HCT116 (cell line): ENCODE measurements around the gene LRP1B. TPM values are rescaled to one million over a fixed set of nuclear protein-coding genes. Genes with fewer than 3 reads are reported as not detected.

ENCODE experiments used
- ATAC-seq: fragments of 200-7000 bp; cut with Tn5 transposase; 2 replicates; pipeline ENCODE4 v1.9.1; 2020; ENCODE audit warnings: mild to moderate bottlenecking, moderate library complexity
- BruUV-seq: library from RNA; stranded (reverse); fragments of 400-500 nt; replicated peaks from 2 replicates; lab custom pipeline; 2021; lab: Mats Ljungman, UMichigan
- CTCF ChIA-PET: fragments of 300-600 bp; sonication (Branson Sonifier 250); formaldehyde crosslinking; loops from one replicate; lab custom pipeline; 2021; ENCODE audit warnings: antibody characterized with exemption; lab: Charles Lee
- POLR2A ChIA-PET: fragments of 300-600, 350-600 bp; sonication (Branson Sonifier 250); formaldehyde crosslinking; loops from one replicate; lab custom pipeline; 2021; ENCODE audit warnings: antibody characterized with exemption; lab: Charles Lee
- RAD21 ChIA-PET, 2 experiments: fragments of 300-600 bp; sonication (Branson Sonifier 250); formaldehyde crosslinking; loops; one replicate each; lab custom pipeline; 2023; ENCODE audit warnings: low total read pairs in 2 of 2; ENCODE audit not compliant: uncharacterized antibody in 2 of 2, unreplicated experiment in 2 of 2, low non-redundant PET in 1 of 2; lab: Charles Lee
- DNase-seq: peaks from one replicate; pipeline ENCODE4 v3.0.0-alpha.2; 2010; ENCODE audit warnings: low read depth, low spot score
- H2AFZ ChIP-seq: fragments of 200-600 bp; shearing (Covaris generic), sonication (generic); 2 replicates; pipeline ENCODE4 v1.6.1; 2017; ENCODE audit warnings: low read depth, mixed run types, mixed read lengths, antibody characterized with exemption, low read length; ENCODE audit not compliant: poor library complexity, severe bottlenecking
- H3K27ac ChIP-seq: 2 replicates; pipeline ENCODE4 v1.5.1; 2012; ENCODE audit warnings: low read depth, low read length
- H3K27me3 ChIP-seq: fragments of 200-600 bp; sonication (generic); 2 replicates; pipeline ENCODE4 v1.6.1; 2016; ENCODE audit warnings: mixed run types, low read length, mixed read lengths; ENCODE audit not compliant: insufficient read depth
- H3K36me3 ChIP-seq, 2 experiments: fragments of 200-500 bp in 1 of 2; fragments of 200-600 bp in 1 of 2; sonication (Bioruptor generic) in 1 of 2; sonication (generic) in 1 of 2; 2 replicates each; pipeline versions ENCODE4 v1.5.1 to v1.6.1; 2014 to 2016; ENCODE audit warnings: low read length in 2 of 2, inconsistent platforms in 1 of 2, mixed read lengths in 1 of 2, mixed run types in 1 of 2; ENCODE audit not compliant: insufficient read depth in 2 of 2, control insufficient read depth in 1 of 2
- H3K4me1 ChIP-seq, 2 experiments: fragments of 200-600 bp in 1 of 2; sonication (generic) in 1 of 2; 2 replicates each; pipeline versions ENCODE4 v1.5.1 to v1.6.1; 2012 to 2017; ENCODE audit warnings: low read length in 2 of 2, inconsistent platforms in 1 of 2, mild to moderate bottlenecking in 1 of 2, mixed read lengths in 1 of 2, mixed run types in 1 of 2, moderate library complexity in 1 of 2; ENCODE audit not compliant: insufficient read depth in 2 of 2, control insufficient read depth in 1 of 2
- H3K4me2 ChIP-seq: fragments of 200-600 bp; sonication (generic); 2 replicates; pipeline ENCODE4 v1.6.1; 2017; ENCODE audit warnings: mixed run types, low read length, mixed read lengths
- H3K4me3 ChIP-seq, 2 experiments: fragments of 200-600 bp in 1 of 2; sonication (generic) in 1 of 2; replicated peaks in 1 of 2; 2 replicates each; pipeline ENCODE4 v1.5.1; 2011 to 2016; ENCODE audit warnings: low read length in 2 of 2, control low read depth in 1 of 2, low read depth in 1 of 2, mild to moderate bottlenecking in 1 of 2, mixed read lengths in 1 of 2, mixed run types in 1 of 2
- H3K79me2 ChIP-seq: fragments of 200-600 bp; sonication (generic); 2 replicates; pipeline ENCODE4 v1.6.1; 2017; ENCODE audit warnings: mild to moderate bottlenecking, mixed run types, low read length, moderate library complexity, mixed read lengths; ENCODE audit not compliant: insufficient read depth
- H3K9ac ChIP-seq: fragments of 200-600 bp; sonication (generic); 2 replicates; pipeline ENCODE4 v1.6.1; 2016; ENCODE audit warnings: low read length, mixed read lengths
- H3K9me2 ChIP-seq: fragments of 200-600 bp; sonication (generic), shearing (Covaris generic); 2 replicates; pipeline ENCODE4 v1.6.1; 2017; ENCODE audit warnings: mixed run types, mild to moderate bottlenecking, moderate library complexity; ENCODE audit not compliant: insufficient read depth
- H3K9me3 ChIP-seq, 2 experiments: fragments of 200-500 bp in 1 of 2; fragments of 200-600 bp in 1 of 2; sonication (Bioruptor generic) in 1 of 2; sonication (generic) in 1 of 2; 2 replicates each; pipeline ENCODE4 v1.6.1; 2014 to 2017; ENCODE audit warnings: low read length in 2 of 2, mixed read lengths in 2 of 2, inconsistent platforms in 1 of 2, low read depth in 1 of 2, mild to moderate bottlenecking in 1 of 2, mixed run types in 1 of 2, moderate library complexity in 1 of 2; ENCODE audit not compliant: control insufficient read depth in 1 of 2, insufficient read depth in 1 of 2
- H4K20me1 ChIP-seq: fragments of 200-600 bp; sonication (generic), shearing (Covaris generic); 2 replicates; pipeline ENCODE4 v1.6.1; 2017; ENCODE audit warnings: mixed run types, mild to moderate bottlenecking, moderate library complexity; ENCODE audit not compliant: insufficient read depth
- CBX3 ChIP-seq: IDR thresholded peaks from 2 replicates; pipeline ENCODE4 v1.6.1; 2012; ENCODE audit warnings: low read depth
- EZH2phosphoT487 ChIP-seq: fragments of 200-600 bp; IDR thresholded peaks from 2 replicates; pipeline ENCODE4 v1.6.1; 2018; ENCODE audit warnings: antibody characterized with exemption, borderline replicate concordance
- POLR2AphosphoS5 ChIP-seq: IDR thresholded peaks from 2 replicates; pipeline ENCODE4 v1.6.1; 2011; ENCODE audit warnings: mild to moderate bottlenecking, low read depth, low read length, moderate library complexity
- YY1 ChIP-seq: IDR thresholded peaks from 2 replicates; pipeline ENCODE4 v1.6.1; 2011; ENCODE audit warnings: low read length, low read depth, moderate library complexity, mild to moderate bottlenecking; ENCODE audit not compliant: insufficient replicate concordance; ENCODE audit errors: extremely low read depth
- ZNF274 ChIP-seq: fragments of 200-500 bp; sonication (Bioruptor generic); IDR thresholded peaks from 2 replicates; pipeline ENCODE4 v1.6.1; 2014; ENCODE audit warnings: mild to moderate bottlenecking, low read depth, low read length, inconsistent platforms
- intact Hi-C: fragments of 100-400 bp; cut with micrococcal nuclease; formaldehyde crosslinking; loops from 2 replicates; pipeline ENCODE4 v1.10.0; 2022
- total RNA-seq: library from RNA; stranded (reverse); gene quantifications from one replicate; pipeline ENCODE4 v1.2.1, GENCODE V29; 2021; ENCODE audit not compliant: unreplicated experiment
- TF ChIP-seq, protein P1 (sequence below), 3 experiments: fragments of 200-600 bp in 1 of 3; sonication (generic) in 1 of 3; IDR thresholded peaks in 2 of 3; conservative IDR thresholded peaks in 1 of 3; 2 replicates each; pipeline ENCODE4 v1.5.1; 2012 to 2017; ENCODE audit warnings: low read depth in 2 of 3, low read length in 2 of 3, antibody characterized with exemption in 1 of 3, borderline replicate concordance in 1 of 3, control low read depth in 1 of 3, mild to moderate bottlenecking in 1 of 3, mixed read lengths in 1 of 3, mixed run types in 1 of 3, moderate library complexity in 1 of 3; ENCODE audit not compliant: insufficient read depth in 1 of 3
- TF ChIP-seq, protein P2 (sequence below): IDR thresholded peaks from 2 replicates; pipeline ENCODE4 v1.6.1; 2011; ENCODE audit warnings: mild to moderate bottlenecking, low read length, moderate library complexity; ENCODE audit not compliant: insufficient replicate concordance; ENCODE audit errors: extremely low read depth

LRP1B gene
- total RNA-seq, 1 experiment from 2014 or later = 0.34 TPM

DNA sequence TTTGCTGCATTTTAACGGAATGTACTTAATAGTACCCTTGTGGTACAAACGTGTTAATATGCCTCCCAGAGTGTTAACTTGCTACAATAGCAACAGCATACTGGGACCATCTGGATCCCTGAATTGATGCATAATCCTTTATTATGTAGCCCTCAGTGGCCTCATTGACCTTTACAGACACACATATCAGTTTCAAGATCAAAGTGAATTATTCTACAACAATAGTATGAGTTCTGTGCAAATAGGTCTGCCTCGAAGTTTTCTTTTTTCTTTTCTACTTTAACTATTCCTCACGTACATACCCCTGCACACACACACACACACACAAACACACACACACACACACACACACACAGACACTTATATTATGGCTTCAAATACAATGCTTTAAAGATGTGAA lies 1622.1 kb downstream of the LRP1B start:
- Histone ChIP-seq H3K4me1 (no peaks in the 10 kb centered on the region), H3K9me2 (no peaks in the 10 kb centered on the region), H3K27ac (no peak overlapping the region), H3K9ac (no peak overlapping the region), H3K4me2 (no peak overlapping the region), H3K79me2 (no peaks in the 10 kb centered on the region), H3K9me3 (no peaks in the 10 kb centered on the region), H3K27me3 (no peaks in the 10 kb centered on the region), H3K36me3 (no peaks in the 10 kb centered on the region), H2AFZ (no peak overlapping the region), H4K20me1 (no peaks in the 10 kb centered on the region)
- RAD21 ChIA-PET = no interaction called here
- DNase-seq = no peak
- CTCF ChIA-PET = no interaction called here
- POLR2A ChIA-PET = no interaction called here
- no peak for ATAC-seq
- BruUV-seq = no TSS peak
- intact Hi-C loops = no loop called here
- TF ChIP-seq, protein P1, sequence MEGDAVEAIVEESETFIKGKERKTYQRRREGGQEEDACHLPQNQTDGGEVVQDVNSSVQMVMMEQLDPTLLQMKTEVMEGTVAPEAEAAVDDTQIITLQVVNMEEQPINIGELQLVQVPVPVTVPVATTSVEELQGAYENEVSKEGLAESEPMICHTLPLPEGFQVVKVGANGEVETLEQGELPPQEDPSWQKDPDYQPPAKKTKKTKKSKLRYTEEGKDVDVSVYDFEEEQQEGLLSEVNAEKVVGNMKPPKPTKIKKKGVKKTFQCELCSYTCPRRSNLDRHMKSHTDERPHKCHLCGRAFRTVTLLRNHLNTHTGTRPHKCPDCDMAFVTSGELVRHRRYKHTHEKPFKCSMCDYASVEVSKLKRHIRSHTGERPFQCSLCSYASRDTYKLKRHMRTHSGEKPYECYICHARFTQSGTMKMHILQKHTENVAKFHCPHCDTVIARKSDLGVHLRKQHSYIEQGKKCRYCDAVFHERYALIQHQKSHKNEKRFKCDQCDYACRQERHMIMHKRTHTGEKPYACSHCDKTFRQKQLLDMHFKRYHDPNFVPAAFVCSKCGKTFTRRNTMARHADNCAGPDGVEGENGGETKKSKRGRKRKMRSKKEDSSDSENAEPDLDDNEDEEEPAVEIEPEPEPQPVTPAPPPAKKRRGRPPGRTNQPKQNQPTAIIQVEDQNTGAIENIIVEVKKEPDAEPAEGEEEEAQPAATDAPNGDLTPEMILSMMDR (IDR thresholded peaks at IDR 0.05 in 2 of 3, conservative IDR thresholded peaks at IDR 0.05 in 1 of 3; ENCODE audit: borderline replicate concordance in 1 of 3, insufficient read depth in 1 of 3, low read depth in 2 of 3, low read length in 2 of 3) = no peak
- TF ChIP-seq EZH2phosphoT487 (no peak), ZNF274 (no peak), POLR2AphosphoS5 (no peak), CBX3 (no peak), YY1 (no peak)
- TF ChIP-seq, protein P2, sequence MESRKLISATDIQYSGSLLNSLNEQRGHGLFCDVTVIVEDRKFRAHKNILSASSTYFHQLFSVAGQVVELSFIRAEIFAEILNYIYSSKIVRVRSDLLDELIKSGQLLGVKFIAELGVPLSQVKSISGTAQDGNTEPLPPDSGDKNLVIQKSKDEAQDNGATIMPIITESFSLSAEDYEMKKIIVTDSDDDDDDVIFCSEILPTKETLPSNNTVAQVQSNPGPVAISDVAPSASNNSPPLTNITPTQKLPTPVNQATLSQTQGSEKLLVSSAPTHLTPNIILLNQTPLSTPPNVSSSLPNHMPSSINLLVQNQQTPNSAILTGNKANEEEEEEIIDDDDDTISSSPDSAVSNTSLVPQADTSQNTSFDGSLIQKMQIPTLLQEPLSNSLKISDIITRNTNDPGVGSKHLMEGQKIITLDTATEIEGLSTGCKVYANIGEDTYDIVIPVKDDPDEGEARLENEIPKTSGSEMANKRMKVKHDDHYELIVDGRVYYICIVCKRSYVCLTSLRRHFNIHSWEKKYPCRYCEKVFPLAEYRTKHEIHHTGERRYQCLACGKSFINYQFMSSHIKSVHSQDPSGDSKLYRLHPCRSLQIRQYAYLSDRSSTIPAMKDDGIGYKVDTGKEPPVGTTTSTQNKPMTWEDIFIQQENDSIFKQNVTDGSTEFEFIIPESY = no peak
- TF ChIP-seq, all 23 proteins: peak for 0
- no peak overlapping the region for H3K4me3 ChIP-seq
